SK-N-SH (cell line): ENCODE measurements around the gene AK3.

Source experiments
- CHD2 ChIP-seq: fragments of 150-350 bp; IDR thresholded peaks from 2 replicates; pipeline ENCODE4 v1.6.1; 2018; ENCODE audit warnings: low read length; ENCODE audit not compliant: partially characterized antibody
- ELF1 ChIP-seq: IDR thresholded peaks from 2 replicates; pipeline ENCODE4 v1.4.0; 2012
- EP300 ChIP-seq, 2 experiments: IDR thresholded peaks; 2 replicates each; pipeline versions ENCODE4 v1.4.0 to v1.6.1; 2012; ENCODE audit warnings: borderline replicate concordance in 1 of 2, low read depth in 1 of 2, low read length in 1 of 2
- GATA2 ChIP-seq: sonication (generic); formaldehyde crosslinking; IDR thresholded peaks from 2 replicates; pipeline ENCODE4 v1.5.0; 2020; ENCODE audit warnings: mild to moderate bottlenecking, missing genetic modification reagents
- MAX ChIP-seq: IDR thresholded peaks from 2 replicates; pipeline ENCODE4 v1.4.0; 2012; ENCODE audit warnings: low read depth
- POLR2AphosphoS5 ChIP-seq: IDR thresholded peaks from 2 replicates; pipeline ENCODE4 v1.6.1; 2012; ENCODE audit warnings: low read depth, low read length
- RAD21 ChIP-seq: IDR thresholded peaks from 2 replicates; pipeline ENCODE4 v1.6.1; 2012; ENCODE audit warnings: mild to moderate bottlenecking, low read length
- REST ChIP-seq: IDR thresholded peaks from 2 replicates; pipeline ENCODE4 v1.6.1; 2012; ENCODE audit warnings: mild to moderate bottlenecking, low read depth, low read length, moderate library complexity
- RXRA ChIP-seq: IDR thresholded peaks from 2 replicates; pipeline ENCODE4 v1.4.0; 2012; ENCODE audit warnings: low read depth, mild to moderate bottlenecking, borderline replicate concordance
- SIN3A ChIP-seq: IDR thresholded peaks from 2 replicates; pipeline ENCODE4 v1.6.1; 2012; ENCODE audit warnings: low read depth, mild to moderate bottlenecking, low read length, moderate library complexity, borderline replicate concordance
- SMC3 ChIP-seq: IDR thresholded peaks from 2 replicates; pipeline ENCODE4 v1.6.1; 2012; ENCODE audit warnings: low read depth, low read length, improper control_type of control experiment
- USF2 ChIP-seq: fragments of 150-350 bp; IDR thresholded peaks from 2 replicates; pipeline ENCODE4 v1.6.1; 2017; ENCODE audit warnings: antibody characterized with exemption, low read length, low read depth, borderline replicate concordance
- YY1 ChIP-seq: IDR thresholded peaks from 2 replicates; pipeline ENCODE4 v1.4.0; 2012; ENCODE audit warnings: low read depth, mild to moderate bottlenecking
- TF ChIP-seq, protein P1 (sequence below): fragments of 200-600 bp; sonication (generic); IDR thresholded peaks from 2 replicates; pipeline ENCODE4 v1.6.1; 2017; ENCODE audit warnings: antibody characterized with exemption, mild to moderate bottlenecking, moderate library complexity

DNA sequence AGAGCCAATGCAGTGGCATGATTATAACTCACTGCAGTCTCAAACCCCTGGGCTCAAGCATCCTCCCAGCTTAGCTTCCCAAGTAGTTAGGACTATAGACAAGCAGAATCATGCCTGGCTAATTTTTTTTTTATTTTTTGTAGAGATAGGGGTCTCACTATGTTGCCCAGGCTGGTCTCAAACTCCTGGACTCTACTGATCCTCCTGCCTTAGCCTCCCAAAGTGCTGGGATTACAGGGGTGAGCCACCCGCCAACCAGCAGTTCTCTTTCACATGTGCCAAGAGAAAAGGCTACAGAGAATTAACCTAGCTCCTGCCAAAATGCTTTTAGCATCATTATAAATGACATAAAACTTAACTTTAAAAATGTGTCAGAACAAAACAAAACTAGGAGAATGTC lies 8.1 kb downstream of the AK3 start:
- no peak for TF ChIP-seq ELF1
- TF ChIP-seq, protein P1, sequence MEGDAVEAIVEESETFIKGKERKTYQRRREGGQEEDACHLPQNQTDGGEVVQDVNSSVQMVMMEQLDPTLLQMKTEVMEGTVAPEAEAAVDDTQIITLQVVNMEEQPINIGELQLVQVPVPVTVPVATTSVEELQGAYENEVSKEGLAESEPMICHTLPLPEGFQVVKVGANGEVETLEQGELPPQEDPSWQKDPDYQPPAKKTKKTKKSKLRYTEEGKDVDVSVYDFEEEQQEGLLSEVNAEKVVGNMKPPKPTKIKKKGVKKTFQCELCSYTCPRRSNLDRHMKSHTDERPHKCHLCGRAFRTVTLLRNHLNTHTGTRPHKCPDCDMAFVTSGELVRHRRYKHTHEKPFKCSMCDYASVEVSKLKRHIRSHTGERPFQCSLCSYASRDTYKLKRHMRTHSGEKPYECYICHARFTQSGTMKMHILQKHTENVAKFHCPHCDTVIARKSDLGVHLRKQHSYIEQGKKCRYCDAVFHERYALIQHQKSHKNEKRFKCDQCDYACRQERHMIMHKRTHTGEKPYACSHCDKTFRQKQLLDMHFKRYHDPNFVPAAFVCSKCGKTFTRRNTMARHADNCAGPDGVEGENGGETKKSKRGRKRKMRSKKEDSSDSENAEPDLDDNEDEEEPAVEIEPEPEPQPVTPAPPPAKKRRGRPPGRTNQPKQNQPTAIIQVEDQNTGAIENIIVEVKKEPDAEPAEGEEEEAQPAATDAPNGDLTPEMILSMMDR: no peak
- TF ChIP-seq REST: no peak
- TF ChIP-seq EP300 (IDR thresholded peaks at IDR 0.05; ENCODE audit: borderline replicate concordance in 1 of 2, low read depth in 1 of 2, low read length in 1 of 2): no peak
- no peak for TF ChIP-seq POLR2AphosphoS5
- no peak for TF ChIP-seq RAD21
- TF ChIP-seq SMC3: no peak
- TF ChIP-seq CHD2: no peak
- TF ChIP-seq USF2: no peak
- TF ChIP-seq SIN3A: no peak
- TF ChIP-seq GATA2 (CRISPR knock-in tag): no peak
- no peak for TF ChIP-seq MAX
- TF ChIP-seq RXRA: no peak
- no peak for TF ChIP-seq YY1
